Activated B cell treated with CpG ODN at 0.5 μM for 24 hours (primary cell): ENCODE data around the gene GALNT6. TPM values are rescaled to one million over a fixed set of nuclear protein-coding genes. Genes with fewer than 3 reads are reported as not detected.

Experiments
- ATAC-seq: fragments of 200-7000 bp; cut with Tn5 transposase; one replicate; pipeline ENCODE4 v1.10.0; 2021; ENCODE audit warnings: low read depth, mild to moderate bottlenecking, moderate library complexity
- CTCF ChIA-PET: fragments of 350-600 bp; sonication (Branson Sonifier 250); formaldehyde crosslinking; loops from one replicate; lab custom pipeline; 2021; ENCODE audit warnings: antibody characterized with exemption; lab: Charles Lee
- POLR2A ChIA-PET: fragments of 350-600 bp; sonication (Branson Sonifier 250); formaldehyde crosslinking; loops from one replicate; lab custom pipeline; 2021; ENCODE audit warnings: antibody characterized with exemption; lab: Charles Lee
- DNase-seq: peaks from one replicate; pipeline ENCODE4 v3.0.0; 2022
- H3K27ac Mint-ChIP-seq: one replicate; pipeline ENCODE4 v1.8.0; 2020; ENCODE audit warnings: mixed read lengths
- H3K27me3 Mint-ChIP-seq: one replicate; pipeline ENCODE4 v1.8.0; 2021; ENCODE audit warnings: mixed read lengths
- H3K36me3 Mint-ChIP-seq: one replicate; pipeline ENCODE4 v1.8.0; 2021; ENCODE audit warnings: low read depth, mixed read lengths
- H3K4me1 Mint-ChIP-seq: one replicate; pipeline ENCODE4 v1.8.0; 2021; ENCODE audit warnings: mixed read lengths
- H3K4me3 Mint-ChIP-seq: one replicate; pipeline ENCODE4 v1.8.0; 2020; ENCODE audit warnings: mild to moderate bottlenecking, mixed read lengths
- H3K9me3 Mint-ChIP-seq: one replicate; pipeline ENCODE4 v1.8.0; 2020; ENCODE audit warnings: mixed read lengths
- intact Hi-C: fragments of 100-400 bp; cut with micrococcal nuclease; formaldehyde crosslinking; loops from one replicate; pipeline ENCODE4 v1.15.1; 2024
- total RNA-seq: library from RNA; stranded (reverse); gene quantifications from 2 replicates; pipeline ENCODE4 v1.2.3, GENCODE V29; 2022
- TF ChIP-seq, protein P1 (sequence below): fragments of 200-600 bp; IDR thresholded peaks from one replicate; pipeline ENCODE4 v1.8.0; 2022; ENCODE audit warnings: antibody characterized with exemption, mild to moderate bottlenecking

Gene GALNT6
- total RNA-seq, 1 donor from 2014 or later = 24.4 TPM

DNA sequence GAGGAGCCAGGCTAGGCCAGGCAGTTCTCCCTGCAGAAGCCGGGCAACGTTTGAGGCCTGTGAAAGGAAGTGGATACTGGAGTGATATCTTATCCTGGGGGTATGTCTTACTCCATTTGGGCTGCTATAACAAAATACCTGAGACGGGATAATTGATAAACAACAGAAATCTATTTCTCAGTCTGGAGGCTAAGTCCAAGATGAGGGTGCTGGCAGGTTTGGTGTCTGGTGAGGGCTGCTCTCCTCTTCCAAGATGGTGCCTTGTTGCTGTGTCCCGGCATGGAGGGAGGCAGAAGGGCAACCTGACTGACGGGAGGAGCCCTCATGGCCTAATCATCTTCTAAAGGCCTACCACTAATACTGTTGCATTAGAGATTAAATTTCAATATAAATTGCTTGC, 15.7 kb upstream of the GALNT6 start:
- CTCF ChIA-PET = no interaction called here
- DNase-seq (no peak), ATAC-seq (no peak)
- Mint-ChIP-seq H3K27ac (no peak overlapping the region), H3K4me1 (peaks cover 8% of the 10 kb centered on the region), H3K27me3 (no peaks in the 10 kb centered on the region), H3K4me3 (no peak overlapping the region), H3K9me3 (no peaks in the 10 kb centered on the region), H3K36me3 (no peaks in the 10 kb centered on the region)
- TF ChIP-seq, protein P1, sequence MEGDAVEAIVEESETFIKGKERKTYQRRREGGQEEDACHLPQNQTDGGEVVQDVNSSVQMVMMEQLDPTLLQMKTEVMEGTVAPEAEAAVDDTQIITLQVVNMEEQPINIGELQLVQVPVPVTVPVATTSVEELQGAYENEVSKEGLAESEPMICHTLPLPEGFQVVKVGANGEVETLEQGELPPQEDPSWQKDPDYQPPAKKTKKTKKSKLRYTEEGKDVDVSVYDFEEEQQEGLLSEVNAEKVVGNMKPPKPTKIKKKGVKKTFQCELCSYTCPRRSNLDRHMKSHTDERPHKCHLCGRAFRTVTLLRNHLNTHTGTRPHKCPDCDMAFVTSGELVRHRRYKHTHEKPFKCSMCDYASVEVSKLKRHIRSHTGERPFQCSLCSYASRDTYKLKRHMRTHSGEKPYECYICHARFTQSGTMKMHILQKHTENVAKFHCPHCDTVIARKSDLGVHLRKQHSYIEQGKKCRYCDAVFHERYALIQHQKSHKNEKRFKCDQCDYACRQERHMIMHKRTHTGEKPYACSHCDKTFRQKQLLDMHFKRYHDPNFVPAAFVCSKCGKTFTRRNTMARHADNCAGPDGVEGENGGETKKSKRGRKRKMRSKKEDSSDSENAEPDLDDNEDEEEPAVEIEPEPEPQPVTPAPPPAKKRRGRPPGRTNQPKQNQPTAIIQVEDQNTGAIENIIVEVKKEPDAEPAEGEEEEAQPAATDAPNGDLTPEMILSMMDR = no peak
- POLR2A ChIA-PET = no interaction called here
- intact Hi-C loops = no loop called here

DNA sequence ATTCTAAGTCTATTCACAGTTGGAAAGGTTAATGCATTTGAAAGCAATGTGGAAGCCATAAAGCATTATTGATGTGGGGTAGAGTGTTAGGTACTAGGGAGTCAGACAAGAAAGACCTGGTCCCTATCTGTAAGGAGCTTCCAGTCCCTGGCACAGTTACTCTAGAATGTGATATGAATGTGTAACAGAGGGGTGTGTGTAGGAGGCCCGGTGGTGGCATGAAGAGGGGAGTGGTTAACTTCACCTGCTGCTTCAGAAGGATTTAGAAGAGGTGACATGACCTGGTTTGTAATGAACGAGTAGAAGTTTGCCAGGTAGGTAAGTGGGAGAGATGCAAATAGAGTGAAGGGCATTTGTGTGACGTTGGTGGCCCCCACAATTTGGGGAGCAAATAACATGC, 15.1 kb upstream of the GALNT6 start:
- H3K9me3 Mint-ChIP-seq = no peaks in the 10 kb centered on the region
- no peak overlapping the region for H3K27ac Mint-ChIP-seq
- CTCF ChIA-PET = interaction anchor here (0.9 kb wide), 1 partner anchor 13 kb away, joined by 3 read pairs; no protein-coding TSS in a partner anchor
- intact Hi-C loops = no loop called here
- no peaks in the 10 kb centered on the region for H3K36me3 Mint-ChIP-seq
- H3K27me3 Mint-ChIP-seq = no peaks in the 10 kb centered on the region
- H3K4me1 Mint-ChIP-seq = peaks cover 8% of the 10 kb centered on the region
- DNase-seq (no peak), ATAC-seq (no peak)
- no peak overlapping the region for H3K4me3 Mint-ChIP-seq
- TF ChIP-seq, protein P1 = no peak
- POLR2A ChIA-PET = no interaction called here

DNA sequence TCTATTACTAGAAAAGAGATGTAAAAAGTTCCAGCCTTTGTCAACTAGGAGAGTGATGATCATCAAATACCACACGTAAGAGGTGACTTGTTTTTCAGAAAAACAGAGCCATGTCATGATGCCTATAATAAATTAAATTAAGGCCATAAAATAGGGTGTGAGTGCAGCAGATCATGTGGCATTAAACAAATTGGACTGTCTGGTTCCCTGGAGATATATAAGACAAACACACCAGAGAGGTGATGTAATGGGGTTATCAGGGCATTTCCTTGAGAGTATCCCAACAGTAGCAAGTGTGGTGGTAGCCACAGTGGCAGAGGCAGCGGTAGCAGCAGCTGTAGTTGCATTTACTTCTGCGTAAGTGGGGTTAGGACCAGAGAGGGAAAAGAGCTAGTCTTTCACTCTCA, 14.6 kb upstream of the GALNT6 start:
- H3K4me1 Mint-ChIP-seq = peaks cover 8% of the 10 kb centered on the region
- H3K27ac Mint-ChIP-seq = no peak overlapping the region
- no peaks in the 10 kb centered on the region for H3K27me3 Mint-ChIP-seq
- no peak for DNase-seq
- CTCF ChIA-PET = interaction anchor here (0.9 kb wide), 1 partner anchor 13 kb away, joined by 3 read pairs; no protein-coding TSS in a partner anchor
- no peak for ATAC-seq
- TF ChIP-seq, protein P1 = no peak
- POLR2A ChIA-PET = no interaction called here
- H3K9me3 Mint-ChIP-seq = no peaks in the 10 kb centered on the region
- no peaks in the 10 kb centered on the region for H3K36me3 Mint-ChIP-seq
- intact Hi-C loops = no loop called here
- no peak overlapping the region for H3K4me3 Mint-ChIP-seq

DNA sequence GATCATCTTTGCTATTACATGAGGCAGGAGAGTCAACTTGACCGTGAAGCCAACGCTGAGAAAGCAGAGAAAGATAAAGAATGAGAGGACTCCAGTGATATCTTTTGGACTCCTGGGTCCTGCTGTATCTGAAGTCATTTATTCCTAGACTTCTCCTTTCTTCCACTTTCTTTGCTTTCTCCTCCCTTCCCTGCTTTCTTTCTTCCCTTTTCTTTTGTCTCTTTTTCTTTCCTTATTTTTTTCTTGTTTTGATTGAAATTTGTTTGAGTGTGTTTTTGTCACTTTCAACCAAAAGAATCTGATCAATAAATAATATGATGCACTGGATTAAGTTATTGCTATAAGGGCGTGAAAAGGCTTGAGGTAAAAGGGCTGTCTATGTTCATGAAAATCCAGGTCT, 13.4 kb upstream of the GALNT6 start:
- DNase-seq (no peak), ATAC-seq (no peak)
- Mint-ChIP-seq H3K9me3 (no peaks in the 10 kb centered on the region), H3K4me3 (no peak overlapping the region), H3K27me3 (no peaks in the 10 kb centered on the region), H3K4me1 (peaks cover 8% of the 10 kb centered on the region), H3K27ac (no peak overlapping the region), H3K36me3 (no peaks in the 10 kb centered on the region)
- intact Hi-C loops = no loop called here
- TF ChIP-seq, protein P1 = no peak
- ChIA-PET CTCF (no interaction called here), POLR2A (no interaction called here)

DNA sequence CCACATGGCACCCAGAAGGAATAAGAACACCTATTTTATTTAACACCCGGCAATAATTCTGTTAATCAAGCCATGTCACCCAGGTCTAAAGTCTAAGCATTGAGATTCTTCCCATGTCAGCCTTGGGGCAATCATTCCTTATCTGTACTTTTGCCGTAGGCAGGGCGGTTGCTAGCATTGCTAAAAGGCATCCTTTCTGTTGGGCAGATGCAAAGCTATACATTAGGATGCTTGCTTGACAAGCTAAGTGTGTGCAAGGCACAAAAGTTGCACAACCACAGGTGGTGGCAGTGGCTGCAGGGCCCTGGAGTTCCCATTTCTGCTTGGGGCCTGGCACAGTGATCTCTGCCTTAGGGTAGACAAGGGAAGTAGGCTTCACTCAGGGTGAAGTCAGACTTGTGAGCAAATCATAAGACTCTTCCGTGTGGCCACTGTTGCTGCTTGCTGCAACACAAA, 12.5 kb upstream of the GALNT6 start:
- Mint-ChIP-seq H3K4me1 (peaks cover 15% of the 10 kb centered on the region), H3K36me3 (no peaks in the 10 kb centered on the region), H3K4me3 (no peak overlapping the region), H3K9me3 (no peaks in the 10 kb centered on the region), H3K27me3 (no peaks in the 10 kb centered on the region), H3K27ac (no peak overlapping the region)
- POLR2A ChIA-PET = no interaction called here
- TF ChIP-seq, protein P1 = no peak
- intact Hi-C loops = no loop called here
- no peak for DNase-seq
- CTCF ChIA-PET = no interaction called here
- ATAC-seq = no peak
